HepG2 (cell line): ENCODE data around the gene GRM8. TPM values are rescaled to one million over a fixed set of nuclear protein-coding genes. Genes with fewer than 3 reads are reported as not detected.

ENCODE experiments used
- ATAC-seq: fragments of 200-7000 bp; cut with Tn5 transposase; 3 replicates; pipeline ENCODE4 v1.9.1; 2020; ENCODE audit warnings: mild to moderate bottlenecking, moderate library complexity
- BruUV-seq: library from RNA; stranded (reverse); fragments of 400-500 nt; replicated peaks from 2 replicates; lab custom pipeline; 2021; lab: Mats Ljungman, UMichigan
- CTCF ChIA-PET: fragments of 300-600 bp; formaldehyde crosslinking; extraction: SDS; loops from one replicate; lab custom pipeline; 2021; ENCODE audit warnings: low total read pairs, inconsistent platforms, low intra/inter-chr PET ratio; lab: Yijun Ruan, JAX
- POLR2A ChIA-PET: fragments of 350-600 bp; sonication (Branson Sonifier 250); formaldehyde crosslinking; loops from one replicate; lab custom pipeline; 2020; ENCODE audit warnings: antibody characterized with exemption, inconsistent platforms; lab: Yijun Ruan, JAX
- DNase-seq: peaks from one replicate; pipeline ENCODE4 v3.0.0-alpha.2; 2015; ENCODE audit warnings: low spot score
- FAIRE-seq: peaks from 3 replicates; lab custom pipeline; 2011; peaks lifted over from hg19 to GRCh38; lab: Jason Lieb, UNC
- H2AFZ ChIP-seq: one replicate; pipeline ENCODE4 v1.6.1; 2011; ENCODE audit warnings: low read length, inconsistent platforms
- H3K27ac ChIP-seq: fragments of 300-600 bp; 3 replicates; pipeline ENCODE4 v1.8.0; 2011; ENCODE audit warnings: mixed run types, mild to moderate bottlenecking, mixed read lengths, low read length, inconsistent platforms; ENCODE audit not compliant: insufficient read depth; ENCODE audit errors: extremely low read length
- H3K27me3 ChIP-seq, 2 experiments: fragments of 200-600 bp in 1 of 2; 2 replicates in 1 of 2; 3 replicates in 1 of 2; pipeline versions ENCODE4 v1.6.0 to v1.8.0; 2011; ENCODE audit warnings: low read length in 2 of 2, mild to moderate bottlenecking in 2 of 2, moderate library complexity in 2 of 2, inconsistent platforms in 1 of 2; ENCODE audit not compliant: insufficient read depth in 2 of 2, control insufficient read depth in 1 of 2
- H3K36me3 ChIP-seq, 2 experiments: fragments of 200-600 bp in 1 of 2; replicated peaks in 1 of 2; 2 replicates in 1 of 2; 3 replicates in 1 of 2; pipeline versions ENCODE4 v1.5.1 to v1.8.0; 2011; ENCODE audit warnings: low read length in 2 of 2, inconsistent platforms in 1 of 2; ENCODE audit not compliant: insufficient read depth in 2 of 2, control insufficient read depth in 1 of 2
- H3K4me1 ChIP-seq: 2 replicates; pipeline ENCODE4 v1.5.1; 2012; ENCODE audit warnings: low read length, inconsistent platforms; ENCODE audit not compliant: insufficient read depth
- H3K4me2 ChIP-seq: 2 replicates; pipeline ENCODE4 v1.6.0; 2011; ENCODE audit warnings: low read depth, low read length, inconsistent platforms
- H3K4me3 ChIP-seq, 3 experiments: fragments of 200-600 bp in 1 of 3; sonication (generic), shearing (Covaris generic) in 1 of 3; replicated peaks in 1 of 3; 2 replicates each; pipeline ENCODE4 v1.5.1; 2011 to 2016; ENCODE audit warnings: low read length in 3 of 3, inconsistent platforms in 2 of 3, low read depth in 2 of 3, mild to moderate bottlenecking in 2 of 3, control low read depth in 1 of 3, mixed read lengths in 1 of 3; ENCODE audit not compliant: insufficient read depth in 1 of 3
- H3K79me2 ChIP-seq: one replicate; pipeline ENCODE4 v1.6.1; 2011; ENCODE audit warnings: low read length, inconsistent platforms; ENCODE audit not compliant: insufficient read depth
- H3K9ac ChIP-seq: 2 replicates; pipeline ENCODE4 v1.6.0; 2011; ENCODE audit warnings: mild to moderate bottlenecking, low read depth, low read length, inconsistent platforms; ENCODE audit not compliant: insufficient read depth
- H3K9me3 ChIP-seq: 2 replicates; pipeline ENCODE4 v1.5.1; 2012; ENCODE audit warnings: mild to moderate bottlenecking, low read length
- H4K20me1 ChIP-seq: 2 replicates; pipeline ENCODE4 v1.6.0; 2011; ENCODE audit warnings: inconsistent platforms, mild to moderate bottlenecking, low read length, moderate library complexity; ENCODE audit not compliant: insufficient read depth
- AFF4 ChIP-seq: sonication (generic); formaldehyde crosslinking; IDR thresholded peaks from 2 replicates; pipeline ENCODE4 v1.4.0; 2020; ENCODE audit warnings: missing genetic modification reagents
- ATF7-NPFF ChIP-seq: sonication (generic); formaldehyde crosslinking; IDR thresholded peaks from 2 replicates; pipeline ENCODE4 v1.8.1; 2023; ENCODE audit warnings: mild to moderate bottlenecking, low read depth, missing genetic modification reagents, moderate library complexity
- CHCHD3 ChIP-seq: sonication (generic); formaldehyde crosslinking; IDR thresholded peaks from 2 replicates; pipeline ENCODE4 v1.8.0; 2022; ENCODE audit warnings: mild to moderate bottlenecking, missing genetic modification reagents, moderate library complexity
- IKZF1 ChIP-seq: fragments of 450-650 bp; IDR thresholded peaks from 2 replicates; pipeline ENCODE4 v1.7.1; 2016
- MED13 ChIP-seq: sonication (generic); formaldehyde crosslinking; IDR thresholded peaks from 2 replicates; pipeline ENCODE4 v1.5.0; 2020; ENCODE audit warnings: missing genetic modification reagents
- MEIS1 ChIP-seq: sonication (generic); formaldehyde crosslinking; IDR thresholded peaks from 2 replicates; pipeline ENCODE4 v1.9.0; 2021; ENCODE audit warnings: mild to moderate bottlenecking, missing genetic modification reagents, moderate library complexity, borderline replicate concordance
- SALL2 ChIP-seq: sonication (generic); formaldehyde crosslinking; IDR thresholded peaks from 2 replicates; pipeline ENCODE4 v1.8.1; 2023; ENCODE audit warnings: mild to moderate bottlenecking, missing genetic modification reagents, inconsistent platforms
- THRA ChIP-seq: sonication (generic); formaldehyde crosslinking; IDR thresholded peaks from 2 replicates; pipeline ENCODE4 v1.4.0; 2020; ENCODE audit warnings: missing genetic modification reagents, borderline replicate concordance
- ZNF574 ChIP-seq: sonication (generic); formaldehyde crosslinking; IDR thresholded peaks from 2 replicates; pipeline ENCODE4 v1.4.0; 2020; ENCODE audit warnings: missing genetic modification reagents
- ZNF660 ChIP-seq: sonication (generic); formaldehyde crosslinking; IDR thresholded peaks from 2 replicates; pipeline ENCODE4 v1.5.1; 2020; ENCODE audit warnings: mild to moderate bottlenecking, low read depth, missing genetic modification reagents, borderline replicate concordance
- ZNF816 ChIP-seq: sonication (generic); formaldehyde crosslinking; IDR thresholded peaks from 2 replicates; pipeline ENCODE4 v1.8.0; 2022; ENCODE audit warnings: missing genetic modification reagents, mild to moderate bottlenecking, borderline replicate concordance
- WGBS: methylation state at CpG from one replicate; pipeline ENCODE4 v1.1.6; 2017; ENCODE audit warnings: low lambda C conversion rate; 5-methylcytosine and 5-hydroxymethylcytosine counted together
- in situ Hi-C: cut with HindIII; loops from 2 replicates; pipeline ENCODE4 v1.10.0; 2017; ENCODE audit warnings: low pct_unique_long_range_greater_than_20kb; ENCODE audit not compliant: extremely low pct_ligation_motif_present
- intact Hi-C: fragments of 100-400 bp; cut with micrococcal nuclease; formaldehyde crosslinking; loops from one replicate; pipeline ENCODE4 v1.10.0; 2022; ENCODE audit not compliant: unreplicated experiment
- polyA plus RNA-seq, 8 experiments: library from polyadenylated mRNA; depleted of rRNA in 3 of 8; stranded (reverse) in 7 of 8; unstranded in 1 of 8; fragments of >200 nt; fragmentation: Illumina TruSeq in 4 of 8; extraction: Trizol in 4 of 8; gene quantifications; 2 replicates each; pipeline versions ENCODE4 v1.2.1 to v1.2.3, GENCODE V29; 2011 to 2016; ENCODE audit warnings: low read depth in 4 of 8, missing spikeins in 1 of 8, mixed read lengths in 1 of 8; ENCODE audit not compliant: insufficient read depth in 1 of 8
- total RNA-seq, 5 experiments: library from RNA; depleted of rRNA; stranded (reverse); fragments of >200 nt; fragmentation: Illumina TruSeq; extraction: Trizol; gene quantifications; 2 replicates each; pipeline ENCODE4 v1.2.3, GENCODE V29; 2016; ENCODE audit warnings: low read depth in 1 of 5

The GRM8 gene
- total and polyA plus RNA-seq, 2 of the 13 experiments (the other 11 are each of a cell fraction or from before 2014, with no cell fraction given): not detected

GRCh38 chr7:126937171-126937570, 315.6 kb downstream of the GRM8 start:
- H4K20me1 ChIP-seq: no peaks in the 10 kb centered on the region
- POLR2A ChIA-PET: no interaction called here
- FAIRE-seq (no peak), DNase-seq (no peak), ATAC-seq (no peak)
- H3K4me1 ChIP-seq: no peaks in the 10 kb centered on the region
- H3K4me3 ChIP-seq: no peak overlapping the region
- no peaks in the 10 kb centered on the region for H3K79me2 ChIP-seq
- no peak for TF ChIP-seq ZNF660 (CRISPR knock-in tag)
- TF ChIP-seq MEIS1 (CRISPR knock-in tag): no peak
- H3K4me2 ChIP-seq: no peak overlapping the region
- no peaks in the 10 kb centered on the region for H3K36me3 ChIP-seq
- intact Hi-C loops (no loop called here), in situ Hi-C loops (no loop called here)
- CTCF ChIA-PET: no interaction called here
- no peaks in the 10 kb centered on the region for H3K27me3 ChIP-seq
- no peak overlapping the region for H2AFZ ChIP-seq
- no peaks in the 10 kb centered on the region for H3K9me3 ChIP-seq
- no TSS peak for BruUV-seq
- 0% methylated on average over 2 of the region's 2 CpGs for WGBS
- no peak overlapping the region for H3K27ac ChIP-seq
- H3K9ac ChIP-seq: no peak overlapping the region

GRCh38 chr7:126931581-126931980, 321.2 kb downstream of the GRM8 start:
- H3K4me3 ChIP-seq: no peak overlapping the region
- no peaks in the 10 kb centered on the region for H3K4me1 ChIP-seq
- no peak overlapping the region for H3K4me2 ChIP-seq
- in situ Hi-C loops: no loop called here
- no peaks in the 10 kb centered on the region for H3K36me3 ChIP-seq
- no peak overlapping the region for H3K9ac ChIP-seq
- no peak for TF ChIP-seq IKZF1
- TF ChIP-seq ATF7-NPFF (CRISPR knock-in tag): no peak
- no peak for TF ChIP-seq AFF4 (CRISPR knock-in tag)
- TF ChIP-seq SALL2 (CRISPR knock-in tag): no peak
- no peak for TF ChIP-seq CHCHD3 (CRISPR knock-in tag)
- TF ChIP-seq THRA (CRISPR knock-in tag): no peak
- no peak for TF ChIP-seq ZNF816 (CRISPR knock-in tag)
- TF ChIP-seq MED13 (CRISPR knock-in tag): no peak
- no peak for TF ChIP-seq ZNF574 (CRISPR knock-in tag)
- H3K9me3 ChIP-seq: no peaks in the 10 kb centered on the region
- H3K27ac ChIP-seq: no peak overlapping the region
- intact Hi-C loops: no loop called here
- ATAC-seq: no peak
- no peak overlapping the region for H2AFZ ChIP-seq
- CTCF ChIA-PET: no interaction called here
- DNase-seq: no peak
- no peak for FAIRE-seq
- BruUV-seq: no TSS peak
- POLR2A ChIA-PET: no interaction called here
- no peaks in the 10 kb centered on the region for H3K79me2 ChIP-seq
- H3K27me3 ChIP-seq: no peaks in the 10 kb centered on the region
- no peaks in the 10 kb centered on the region for H4K20me1 ChIP-seq
